Adrenal gland (tissue), 12 donors: ENCODE results near the gene KIAA1191. TPM values are rescaled to one million over a fixed set of nuclear protein-coding genes. Genes with fewer than 3 reads are reported as not detected.
"Not testable (repeated sequence)": the region's sequence is repeated elsewhere in the genome, so short reads cannot be mapped to it uniquely, and the experiment has no call there.

Experiments
- DNase-seq, 7 donors: peaks; one replicate each; pipeline ENCODE4 v3.0.0-alpha.2; 2019 to 2020
- H3K27ac ChIP-seq, 5 donors: fragments of 200-600 bp; sonication (generic) in 4 of 5; 1 replicate in 3 of 5; 2 replicates in 2 of 5; pipeline versions ENCODE4 v1.5.1 to v1.8.0; 2016 to 2020; ENCODE audit warnings: mild to moderate bottlenecking in 1 of 5
- H3K27me3 ChIP-seq: fragments of 200-600 bp; 2 replicates; pipeline ENCODE4 v1.8.0; 2021
- H3K36me3 ChIP-seq, 2 donors: fragments of 200-600 bp; replicated peaks in 1 of 2; 1 replicate in 1 of 2; 2 replicates in 1 of 2; pipeline versions ENCODE4 v1.5.1 to v1.8.0; 2018 to 2022
- H3K4me1 ChIP-seq, 2 donors: fragments of 200-600 bp; replicated peaks in 1 of 2; 1 replicate in 1 of 2; 2 replicates in 1 of 2; pipeline versions ENCODE4 v1.5.1 to v1.8.0; 2018 to 2021
- H3K4me3 ChIP-seq, 4 donors: fragments of 200-600 bp; sonication (generic) in 3 of 4; one replicate each; pipeline ENCODE4 v1.5.1; 2016 to 2018
- H3K9me3 ChIP-seq, 3 donors: fragments of 200-600 bp; sonication (generic) in 1 of 3; replicated peaks in 1 of 3; 1 replicate in 2 of 3; 2 replicates in 1 of 3; pipeline versions ENCODE4 v1.5.1 to v1.8.0; 2016 to 2021
- POLR2A ChIP-seq, 2 donors: fragments of 450-650 bp; IDR thresholded peaks; one replicate each; pipeline ENCODE4 v1.6.1; 2017; ENCODE audit warnings: antibody characterized with exemption in 2 of 2, mild to moderate bottlenecking in 2 of 2, moderate library complexity in 1 of 2
- WGBS, 4 donors: extraction: QIAGEN DNeasy Blood & Tissue Kit in 2 of 4; methylation state at CpG; one replicate each; pipeline versions ENCODE4 v1.1.5 to v1.1.7; 2013 to 2017; 5-methylcytosine and 5-hydroxymethylcytosine counted together
- intact Hi-C, 2 donors: fragments of 100-400 bp; cut with DNase I; formaldehyde crosslinking; loops; one replicate each; pipeline versions ENCODE4 v1.14.1 to v1.15.0; 2022 to 2023
- microRNA counts, 2 donors: library from miRNA; unstranded; fragments of <30 nt; microRNA quantifications; one replicate each; lab custom pipeline; 2016
- microRNA-seq, 3 donors: library from miRNA; unstranded; fragments of <30 nt; microRNA quantifications; one replicate each; pipeline ENCODE4, GENCODE V29; 2017 to 2020
- polyA plus RNA-seq, 3 donors: library from polyadenylated mRNA; stranded (reverse); fragments of 200-250 nt in 2 of 3; fragments of 350-450 nt in 1 of 3; fragmentation: Illumina TruSeq in 1 of 3; extraction: RNeasy Lipid Tissue Mini Kit (QIAGEN cat#74804) in 1 of 3; gene quantifications; one replicate each; pipeline ENCODE4 v1.2.3, GENCODE V29; 2013 to 2014
- small RNA-seq, 2 donors: library from RNA; depleted of rRNA; stranded (forward); fragments of <200 nt; gene quantifications; one replicate each; pipeline ENCODE3, GENCODE V24; 2016
- total RNA-seq, 9 donors: library from RNA; depleted of rRNA in 4 of 9; stranded (reverse); fragments of >200 nt in 4 of 9; fragments of 120-200 nt in 1 of 9; fragmentation: NEBNext Ultra II Directional in 1 of 9; extraction: Animal tissue kit (Norgen Biotek cat#: 25700) in 1 of 9; gene quantifications; one replicate each; pipeline versions ENCODE4 v1.1.0 to v1.2.4, GENCODE V29; 2013 to 2023
- TF ChIP-seq, protein P1 (sequence below), 6 experiments: fragments of 450-650 bp in 4 of 6; fragments of 200-600 bp in 2 of 6; sonication (generic) in 1 of 6; IDR thresholded peaks; 1 replicate in 5 of 6; 2 replicates in 1 of 6; pipeline versions ENCODE4 v1.5.1 to v1.8.0; 2016 to 2021; ENCODE audit warnings: antibody characterized with exemption in 6 of 6, mild to moderate bottlenecking in 2 of 6, moderate library complexity in 1 of 6
- donor health status: healthy with polysubstance abuse.
- donor health status: Bipolar disorder and iron deficiency.
- donor health status: DM: yes; HTN: yes; CAD: no.
- donor health status: DM: no; HTN: no; CAD: no.
- donor health status: DM: no; HTN: no; CAD: no.
- donor health status: DM: yes; HTN: yes; CAD: no.

The KIAA1191 gene
- total and polyA plus RNA-seq, 12 donors = 52.9 to 127 (median 99.2) TPM

- WGBS, 4 donors = 88 to 91% (median 90%) methylated on average over 7 of the region's 7 CpGs
- H3K4me3 ChIP-seq = no peak overlapping the region
- no peak overlapping the region for H3K27ac ChIP-seq
- TF ChIP-seq, protein P1, sequence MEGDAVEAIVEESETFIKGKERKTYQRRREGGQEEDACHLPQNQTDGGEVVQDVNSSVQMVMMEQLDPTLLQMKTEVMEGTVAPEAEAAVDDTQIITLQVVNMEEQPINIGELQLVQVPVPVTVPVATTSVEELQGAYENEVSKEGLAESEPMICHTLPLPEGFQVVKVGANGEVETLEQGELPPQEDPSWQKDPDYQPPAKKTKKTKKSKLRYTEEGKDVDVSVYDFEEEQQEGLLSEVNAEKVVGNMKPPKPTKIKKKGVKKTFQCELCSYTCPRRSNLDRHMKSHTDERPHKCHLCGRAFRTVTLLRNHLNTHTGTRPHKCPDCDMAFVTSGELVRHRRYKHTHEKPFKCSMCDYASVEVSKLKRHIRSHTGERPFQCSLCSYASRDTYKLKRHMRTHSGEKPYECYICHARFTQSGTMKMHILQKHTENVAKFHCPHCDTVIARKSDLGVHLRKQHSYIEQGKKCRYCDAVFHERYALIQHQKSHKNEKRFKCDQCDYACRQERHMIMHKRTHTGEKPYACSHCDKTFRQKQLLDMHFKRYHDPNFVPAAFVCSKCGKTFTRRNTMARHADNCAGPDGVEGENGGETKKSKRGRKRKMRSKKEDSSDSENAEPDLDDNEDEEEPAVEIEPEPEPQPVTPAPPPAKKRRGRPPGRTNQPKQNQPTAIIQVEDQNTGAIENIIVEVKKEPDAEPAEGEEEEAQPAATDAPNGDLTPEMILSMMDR (IDR thresholded peaks at IDR 0.05) = no peak
- no peak for TF ChIP-seq POLR2A (IDR thresholded peaks at IDR 0.05)
- DNase-seq = no peak
- intact Hi-C loops = no loop called here
- H3K27me3 ChIP-seq = no peaks in the 10 kb centered on the region
- peaks cover 0 to 29% of the 10 kb centered on the region in 2 donors for H3K36me3 ChIP-seq
- no peaks in the 10 kb centered on the region for H3K9me3 ChIP-seq
- H3K4me1 ChIP-seq = no peaks in the 10 kb centered on the region
These were observed 43.8 kb downstream of the KIAA1191 start for GRCh38 chr5:176317534-176318374.

DNA sequence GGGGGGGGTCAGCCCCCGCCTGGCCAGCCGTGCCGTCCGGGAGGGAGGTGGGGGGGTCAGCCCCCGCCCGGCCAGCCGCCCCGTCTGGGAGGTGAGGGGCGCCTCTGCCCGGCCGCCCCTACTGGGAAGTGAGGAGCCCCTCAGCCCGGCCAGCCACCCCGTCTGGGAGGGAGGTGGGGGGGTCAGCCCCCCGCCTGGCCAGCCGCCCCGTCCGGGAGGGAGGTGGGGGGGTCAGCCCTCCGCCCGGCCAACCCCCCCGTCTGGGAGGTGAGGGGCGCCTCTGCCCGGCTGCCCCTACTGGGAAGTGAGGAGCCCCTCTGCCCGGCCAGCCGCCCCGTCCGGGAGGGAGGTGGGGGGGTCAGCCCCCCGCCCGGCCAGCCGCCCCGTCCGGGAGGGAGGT, 56.2 kb downstream of the KIAA1191 start:
- DNase-seq, H3K27me3 ChIP-seq, H3K4me3 ChIP-seq, intact Hi-C loops, H3K27ac ChIP-seq, H3K9me3 ChIP-seq, H3K4me1 ChIP-seq: not testable (repeated sequence)
- 91 to 93% methylated on average over 9 to 20 of the region's 31 CpGs; no CpG with 5 or more reads in 2 of the 4 donors for WGBS, 4 donors
- H3K36me3 ChIP-seq = peaks cover 0 to 18% of the 10 kb centered on the region in 2 donors

MicroRNA genes within 50 kb of the gene (microRNA counts, 767-probe panel; counts per million panel counts)
- microRNA hsa-miR-1271-5p (lab: Ali Mortazavi, UCI) = 0 counts per million in 2 donors

Small RNA genes lying within 50 kb of the gene (microRNA-seq; reads per million reads assigned to microRNA genes)
- gene MIR1271 = 1.7 to 5.8 (median 1.9) reads per million in 3 donors

Small RNA genes lying within 50 kb of the gene (small RNA-seq; reads per million reads assigned to genes)
- 3.1 to 3.8 reads per million in 2 donors for gene MIR1271

Other genes with a start within 250 kb of the KIAA1191 start
- 10 to 100 TPM; 39.0 to 85.3 (median 48.4) TPM for gene SIMC1, start 123.3 kb downstream of the KIAA1191 start, total RNA-seq
- 10 to 100 TPM; 25.7 to 72.7 (median 43.5) TPM for gene SIMC1, start 123.3 kb downstream of the KIAA1191 start, polyA plus RNA-seq
- gene ARL10, start 3.7 kb upstream of the KIAA1191 start, total RNA-seq = 1 to 10 TPM; 1.6 to 8.8 (median 3.0) TPM
- 1 to 10 TPM; 1.9 to 6.1 (median 3.5) TPM for gene ARL10, start 3.7 kb upstream of the KIAA1191 start, polyA plus RNA-seq
- 10 to 100 TPM in 5 of 9 donors, 1 to 10 TPM in 4; 6.2 to 53.3 (median 19.3) TPM for gene NOP16, start 26.8 kb upstream of the KIAA1191 start, total RNA-seq
- 10 to 100 TPM; 49.5 to 62.1 (median 57.0) TPM for gene NOP16, start 26.8 kb upstream of the KIAA1191 start, polyA plus RNA-seq
- 100 to 1,000 TPM; 138 to 262 (median 198) TPM for gene HIGD2A, start 27.0 kb upstream of the KIAA1191 start, total RNA-seq
- gene HIGD2A, start 27.0 kb upstream of the KIAA1191 start, polyA plus RNA-seq = 100 to 1,000 TPM; 112 to 492 (median 244) TPM
- 100 to 1,000 TPM; 129 to 261 (median 159) TPM for gene CLTB, start 54.8 kb upstream of the KIAA1191 start, total RNA-seq
- gene CLTB, start 54.8 kb upstream of the KIAA1191 start, polyA plus RNA-seq = 100 to 1,000 TPM; 118 to 299 (median 262) TPM
- 10 to 100 TPM; 29.0 to 62.3 (median 41.0) TPM for gene FAF2, start 86.6 kb upstream of the KIAA1191 start, total RNA-seq
- 10 to 100 TPM; 21.2 to 68.2 (median 24.3) TPM for gene FAF2, start 86.6 kb upstream of the KIAA1191 start, polyA plus RNA-seq
- gene RNF44, start 175.6 kb upstream of the KIAA1191 start, total RNA-seq = 10 to 100 TPM in 8 of 9 donors, 1 to 10 TPM in 1; 6.9 to 65.7 (median 25.3) TPM
- gene RNF44, start 175.6 kb upstream of the KIAA1191 start, polyA plus RNA-seq = 10 to 100 TPM in 2 of 3 donors, 1 to 10 TPM in 1; 5.3 to 43.1 (median 16.4) TPM
- under 1 TPM in 7 of 9 donors, not detected in 2; under 0.01 to 0.55 (median 0.34) TPM for gene CDHR2, start 187.6 kb upstream of the KIAA1191 start, total RNA-seq
- gene CDHR2, start 187.6 kb upstream of the KIAA1191 start, polyA plus RNA-seq = under 1 TPM; 0.08 to 0.13 (median 0.10) TPM
- gene GPRIN1, start 248.4 kb upstream of the KIAA1191 start, total RNA-seq = 1 to 10 TPM in 5 of 9 donors, under 1 TPM in 4; 0.42 to 4.0 (median 1.4) TPM
- 1 to 10 TPM in 2 of 3 donors, under 1 TPM in 1; 0.81 to 2.2 (median 1.3) TPM for gene GPRIN1, start 248.4 kb upstream of the KIAA1191 start, polyA plus RNA-seq